Upper lobe of right lung (tissue), 1 donor: ENCODE results near the gene CD38. TPM values are rescaled to one million over a fixed set of nuclear protein-coding genes. Genes with fewer than 3 reads are reported as not detected.
"Not testable (repeated sequence)": the region's sequence is repeated elsewhere in the genome, so short reads cannot be mapped to it uniquely, and the experiment has no call there.

Experiments used
- ATAC-seq: fragments of 200-7000 bp; cut with Tn5 transposase; one replicate; pipeline ENCODE4 v1.9.1; 2020; ENCODE audit warnings: mild to moderate bottlenecking, moderate library complexity
- DNase-seq: peaks from one replicate; pipeline ENCODE4 v3.0.0-alpha.2; 2020
- H3K27ac ChIP-seq: fragments of 200-600 bp; one replicate; pipeline ENCODE4 v1.8.0; 2022
- H3K27me3 ChIP-seq: fragments of 200-600 bp; one replicate; pipeline ENCODE4 v1.8.0; 2022; ENCODE audit warnings: mild to moderate bottlenecking
- H3K36me3 ChIP-seq: fragments of 200-600 bp; one replicate; pipeline ENCODE4 v1.8.0; 2022
- H3K4me1 ChIP-seq: fragments of 200-600 bp; one replicate; pipeline ENCODE4 v1.8.0; 2022
- H3K4me3 ChIP-seq: fragments of 200-600 bp; one replicate; pipeline ENCODE4 v1.8.0; 2022; ENCODE audit warnings: mild to moderate bottlenecking
- H3K9me3 ChIP-seq: fragments of 200-600 bp; one replicate; pipeline ENCODE4 v1.8.0; 2022
- intact Hi-C: fragments of 100-400 bp; cut with DNase I; formaldehyde crosslinking; loops from one replicate; pipeline ENCODE4 v1.11.0; 2022
- total RNA-seq: library from RNA; stranded (reverse); fragmentation: NEBNext Ultra II Directional; extraction: Animal tissue kit (Norgen Biotek cat#: 25700); gene quantifications from one replicate; pipeline ENCODE4 v1.2.1, GENCODE V29; 2021
- TF ChIP-seq, protein P1 (sequence below): fragments of 200-600 bp; IDR thresholded peaks from one replicate; pipeline ENCODE4 v1.8.0; 2022; ENCODE audit warnings: antibody characterized with exemption
- donor health status: DM: no; HTN: yes; CAD: no; lungs with severe emphysema.

Gene CD38
- total RNA-seq, 1 donor from 2014 or later: 2.4 TPM

DNA sequence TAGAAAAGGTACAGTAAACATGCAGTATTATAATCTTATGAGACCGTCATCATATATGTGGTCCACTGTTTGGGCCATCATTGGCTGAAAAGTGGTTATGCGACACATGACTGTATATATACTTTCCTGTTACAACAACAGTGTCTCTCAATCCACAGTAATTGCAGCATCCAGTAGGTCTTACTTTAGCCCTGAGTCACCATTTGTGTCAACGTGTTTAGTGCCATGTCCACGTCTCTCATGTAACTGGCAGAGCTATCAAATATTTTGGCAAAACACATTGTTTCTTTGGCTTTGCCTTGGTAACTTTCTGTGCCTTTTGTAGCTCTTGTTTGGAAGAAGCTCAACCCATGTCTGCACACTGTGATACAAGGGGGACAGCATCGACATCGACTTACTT is 73.8 kb downstream of the CD38 start:
- H3K36me3 ChIP-seq: no peaks in the 10 kb centered on the region
- no peak for DNase-seq
- intact Hi-C loops: no loop called here
- ATAC-seq: no peak
- H3K27ac ChIP-seq: no peak overlapping the region
- no peaks in the 10 kb centered on the region for H3K9me3 ChIP-seq
- TF ChIP-seq, protein P1, sequence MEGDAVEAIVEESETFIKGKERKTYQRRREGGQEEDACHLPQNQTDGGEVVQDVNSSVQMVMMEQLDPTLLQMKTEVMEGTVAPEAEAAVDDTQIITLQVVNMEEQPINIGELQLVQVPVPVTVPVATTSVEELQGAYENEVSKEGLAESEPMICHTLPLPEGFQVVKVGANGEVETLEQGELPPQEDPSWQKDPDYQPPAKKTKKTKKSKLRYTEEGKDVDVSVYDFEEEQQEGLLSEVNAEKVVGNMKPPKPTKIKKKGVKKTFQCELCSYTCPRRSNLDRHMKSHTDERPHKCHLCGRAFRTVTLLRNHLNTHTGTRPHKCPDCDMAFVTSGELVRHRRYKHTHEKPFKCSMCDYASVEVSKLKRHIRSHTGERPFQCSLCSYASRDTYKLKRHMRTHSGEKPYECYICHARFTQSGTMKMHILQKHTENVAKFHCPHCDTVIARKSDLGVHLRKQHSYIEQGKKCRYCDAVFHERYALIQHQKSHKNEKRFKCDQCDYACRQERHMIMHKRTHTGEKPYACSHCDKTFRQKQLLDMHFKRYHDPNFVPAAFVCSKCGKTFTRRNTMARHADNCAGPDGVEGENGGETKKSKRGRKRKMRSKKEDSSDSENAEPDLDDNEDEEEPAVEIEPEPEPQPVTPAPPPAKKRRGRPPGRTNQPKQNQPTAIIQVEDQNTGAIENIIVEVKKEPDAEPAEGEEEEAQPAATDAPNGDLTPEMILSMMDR: no peak
- H3K4me1 ChIP-seq: no peaks in the 10 kb centered on the region
- no peak overlapping the region for H3K4me3 ChIP-seq
- no peaks in the 10 kb centered on the region for H3K27me3 ChIP-seq

DNA sequence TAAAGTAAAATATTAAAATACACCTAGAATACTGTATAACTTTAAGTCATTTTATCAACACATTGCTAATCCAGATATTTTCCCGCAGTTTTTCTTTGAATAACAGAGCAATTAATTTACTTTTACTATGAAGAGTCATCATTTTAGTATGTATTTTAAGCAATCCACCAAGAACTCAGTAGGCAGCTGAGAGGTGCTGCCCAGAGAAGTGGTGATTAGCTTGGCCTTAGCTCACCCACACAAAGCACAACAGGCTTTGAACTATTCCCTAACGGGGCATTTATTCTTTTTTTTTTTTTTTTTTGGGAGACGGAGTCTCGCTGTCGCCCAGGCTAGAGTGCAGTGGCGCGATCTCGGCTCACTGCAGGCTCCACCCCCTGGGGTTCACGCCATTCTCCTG is 74.4 kb downstream of the CD38 start:
- no peaks in the 10 kb centered on the region for H3K27me3 ChIP-seq
- TF ChIP-seq, protein P1: no peak
- intact Hi-C loops: no loop called here
- H3K27ac ChIP-seq: no peak overlapping the region
- no peak overlapping the region for H3K4me3 ChIP-seq
- ATAC-seq (no peak), DNase-seq (no peak)
- no peaks in the 10 kb centered on the region for H3K4me1 ChIP-seq
- no peaks in the 10 kb centered on the region for H3K9me3 ChIP-seq
- H3K36me3 ChIP-seq: no peaks in the 10 kb centered on the region

- Histone ChIP-seq H3K27me3 (no peaks in the 10 kb centered on the region), H3K4me3 (no peak overlapping the region), H3K9me3 (no peaks in the 10 kb centered on the region), H3K4me1 (no peaks in the 10 kb centered on the region), H3K36me3 (no peaks in the 10 kb centered on the region), H3K27ac (no peak overlapping the region)
- intact Hi-C loops: no loop called here
- ATAC-seq: no peak
- DNase-seq: no peak
- TF ChIP-seq, protein P1: no peak
Observed at GRCh38 chr4:15853345-15853744, 75.2 kb downstream of the CD38 start.

GRCh38 chr4:15855804-15856475 is 77.8 kb downstream of the CD38 start:
- no peaks in the 10 kb centered on the region for H3K4me1 ChIP-seq
- no peaks in the 10 kb centered on the region for H3K36me3 ChIP-seq
- no peak overlapping the region for H3K4me3 ChIP-seq
- TF ChIP-seq, protein P1: no peak
- no peak for ATAC-seq
- H3K27ac ChIP-seq: no peak overlapping the region
- no peaks in the 10 kb centered on the region for H3K27me3 ChIP-seq
- intact Hi-C loops: no loop called here
- no peaks in the 10 kb centered on the region for H3K9me3 ChIP-seq
- no peak for DNase-seq

DNA sequence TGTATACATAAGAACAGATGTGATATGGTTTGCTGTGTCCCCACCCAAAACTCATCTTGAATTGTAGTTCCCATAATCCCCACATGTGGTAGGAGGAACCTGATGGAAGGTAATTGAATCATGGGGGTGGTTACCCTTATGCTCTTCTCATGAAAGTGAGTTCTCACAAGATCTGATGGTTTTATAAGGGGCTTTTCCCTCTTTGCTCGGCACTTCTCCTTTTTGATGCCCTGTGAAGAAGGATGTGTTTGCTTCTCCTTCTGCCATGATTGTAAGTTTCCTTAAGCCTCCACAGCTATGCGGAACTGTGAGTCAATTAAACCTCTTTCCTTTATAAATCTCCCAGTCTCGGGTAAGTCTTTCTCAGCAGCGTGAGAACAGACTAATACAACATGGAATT is 83.1 kb downstream of the CD38 start:
- H3K27ac ChIP-seq, DNase-seq, H3K36me3 ChIP-seq, ATAC-seq, H3K4me3 ChIP-seq, intact Hi-C loops, H3K4me1 ChIP-seq, H3K9me3 ChIP-seq, H3K27me3 ChIP-seq: not testable (repeated sequence)

GRCh38 chr4:15864651-15865566 is 86.8 kb downstream of the CD38 start:
- H3K36me3 ChIP-seq: no peaks in the 10 kb centered on the region
- intact Hi-C loops: no loop called here
- DNase-seq: no peak
- no peak for ATAC-seq
- no peaks in the 10 kb centered on the region for H3K4me1 ChIP-seq
- H3K4me3 ChIP-seq: no peak overlapping the region
- H3K27me3 ChIP-seq: no peaks in the 10 kb centered on the region
- TF ChIP-seq, protein P1: no peak
- no peaks in the 10 kb centered on the region for H3K9me3 ChIP-seq
- H3K27ac ChIP-seq: no peak overlapping the region
